Skeletal muscle satellite cell (primary cell): ENCODE results near the gene DTNB.

Experiments used
- H3K27me3 ChIP-seq: 2 replicates; pipeline ENCODE4 v1.7.0; 2013; ENCODE audit warnings: low read length; ENCODE audit not compliant: control insufficient read depth, insufficient read depth
- H3K36me3 ChIP-seq: 2 replicates; pipeline ENCODE4 v1.7.0; 2013; ENCODE audit warnings: mild to moderate bottlenecking, control low read depth, low read length; ENCODE audit not compliant: insufficient read depth
- H3K4me1 ChIP-seq: 2 replicates; pipeline ENCODE4 v1.7.0; 2013; ENCODE audit warnings: low read length; ENCODE audit not compliant: control insufficient read depth, insufficient read depth
- H3K4me2 ChIP-seq: 2 replicates; pipeline ENCODE4 v1.7.0; 2013; ENCODE audit warnings: mild to moderate bottlenecking, low read length
- H3K4me3 ChIP-seq: 2 replicates; pipeline ENCODE4 v1.7.0; 2013; ENCODE audit warnings: low read length
- H3K9ac ChIP-seq: 2 replicates; pipeline ENCODE4 v1.7.0; 2013; ENCODE audit warnings: mild to moderate bottlenecking, low read depth, low read length, moderate library complexity
- H3K9me3 ChIP-seq: replicated peaks from 2 replicates; pipeline ENCODE4 v1.7.0; 2013; ENCODE audit warnings: mild to moderate bottlenecking, control low read depth, low read length

The DTNB gene

DNA sequence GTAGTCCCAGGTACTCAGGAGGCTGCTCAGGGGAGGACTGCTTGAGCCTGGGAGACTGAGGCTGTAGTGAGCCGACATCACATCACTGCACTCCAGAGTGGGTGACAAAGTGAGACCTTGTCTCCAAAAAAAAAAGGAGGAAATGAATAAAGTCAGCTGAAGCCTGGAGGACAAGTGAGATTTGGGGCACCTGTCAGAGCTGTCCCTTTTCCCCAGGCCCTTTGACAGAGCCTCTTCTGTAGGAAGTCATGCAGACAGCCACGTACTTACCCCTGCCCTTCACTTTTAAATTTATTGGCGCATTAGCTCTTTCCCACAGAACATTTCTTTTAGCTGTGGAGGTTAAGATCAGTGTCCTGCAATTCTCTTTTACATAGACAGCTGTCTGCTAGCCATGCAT, 180.7 kb downstream of the DTNB start:
- Histone ChIP-seq H3K27me3 (no peaks in the 10 kb centered on the region), H3K9me3 (no peaks in the 10 kb centered on the region), H3K36me3 (no peaks in the 10 kb centered on the region), H3K4me1 (peaks cover 11% of the 10 kb centered on the region), H3K4me3 (no peak overlapping the region), H3K4me2 (no peak overlapping the region), H3K9ac (no peak overlapping the region)

DNA sequence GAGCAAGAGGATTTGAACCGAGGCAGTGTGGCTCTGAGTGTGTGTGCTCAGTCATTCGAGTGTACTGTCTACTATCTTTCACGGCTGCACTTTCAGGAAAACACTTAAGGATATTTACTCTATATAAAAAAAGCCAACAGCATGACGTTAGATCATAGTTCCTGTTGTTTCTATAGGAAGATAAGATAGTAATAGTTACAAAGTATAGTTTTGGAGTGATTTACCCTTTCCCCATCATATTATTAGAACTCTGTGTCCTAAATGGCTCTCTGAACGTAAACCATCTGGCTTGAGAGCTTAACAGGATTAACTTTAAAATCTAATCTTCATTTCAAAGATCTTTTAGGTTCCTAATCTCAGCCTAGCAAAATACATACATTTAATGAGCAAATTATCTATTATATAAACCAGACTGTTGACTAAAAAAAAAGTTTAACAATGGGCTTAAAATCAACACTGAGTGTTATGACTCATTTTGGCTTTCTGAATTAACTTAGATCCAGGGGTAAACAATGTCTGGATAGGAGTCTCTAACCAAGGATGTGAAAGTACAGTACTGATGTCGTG, 181.3 kb downstream of the DTNB start:
- no peaks in the 10 kb centered on the region for H3K9me3 ChIP-seq
- H3K27me3 ChIP-seq: no peaks in the 10 kb centered on the region
- H3K9ac ChIP-seq: no peak overlapping the region

DNA sequence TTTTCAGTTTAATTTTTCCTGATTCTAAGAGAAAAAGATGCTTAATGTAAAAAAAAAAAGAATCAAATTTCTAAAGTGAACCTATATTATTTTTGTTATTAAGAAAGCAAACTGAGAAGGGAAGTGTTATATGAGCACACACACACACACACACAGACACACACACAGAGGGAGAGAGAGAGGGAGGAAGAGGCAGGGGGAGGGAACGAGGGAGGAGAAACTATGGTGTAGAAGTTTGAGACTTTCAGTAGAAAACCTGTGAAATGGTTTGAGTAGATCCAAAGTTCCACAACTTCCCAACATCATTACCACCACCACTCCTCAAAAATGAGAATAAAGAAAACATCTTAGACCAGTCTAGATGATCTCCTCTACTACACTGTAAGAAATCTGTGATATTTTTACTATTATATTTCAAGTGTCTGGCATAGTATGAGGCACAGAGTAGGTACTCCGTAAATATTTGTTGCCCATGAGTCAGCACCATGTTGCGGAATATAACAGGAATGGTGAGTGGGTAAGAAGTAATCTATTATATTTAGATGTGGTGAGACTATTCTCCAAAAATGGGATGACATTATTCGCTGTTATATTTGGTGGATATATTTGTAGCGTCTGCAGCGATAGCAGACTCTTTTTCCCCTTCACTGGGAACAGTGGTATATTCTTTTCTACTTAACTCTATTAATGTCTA, 182.2 kb downstream of the DTNB start:
- no peak overlapping the region for H3K9ac ChIP-seq
- H3K36me3 ChIP-seq: no peaks in the 10 kb centered on the region
- H3K4me3 ChIP-seq: no peak overlapping the region
- no peaks in the 10 kb centered on the region for H3K27me3 ChIP-seq
- no peak overlapping the region for H3K4me2 ChIP-seq
- H3K9me3 ChIP-seq: no peaks in the 10 kb centered on the region
- peaks cover 11% of the 10 kb centered on the region for H3K4me1 ChIP-seq

More for the DNA sequence above, 181.3 kb downstream of the DTNB start:
- Histone ChIP-seq H3K36me3 (no peaks in the 10 kb centered on the region), H3K4me3 (no peak overlapping the region), H3K4me1 (peaks cover 11% of the 10 kb centered on the region), H3K4me2 (no peak overlapping the region)

DNA sequence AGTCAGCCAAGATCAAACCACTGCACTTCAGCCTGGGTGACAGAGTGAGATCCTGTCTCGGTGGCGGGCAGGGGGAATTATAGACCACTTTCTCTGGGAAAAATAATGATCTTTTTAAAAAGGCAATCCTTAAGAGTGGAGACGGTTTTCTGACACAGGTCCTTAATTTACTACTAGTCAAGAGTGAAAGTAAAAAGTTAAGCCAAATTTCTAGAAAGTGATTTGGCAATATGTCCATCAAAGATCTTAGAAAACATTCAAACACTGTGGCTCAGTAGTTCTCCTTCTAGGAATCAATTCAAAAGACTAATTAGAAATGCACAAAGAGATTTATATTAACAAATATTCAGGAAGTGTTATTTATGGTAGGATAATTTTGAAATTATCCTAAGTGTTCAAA, 183.2 kb downstream of the DTNB start:
- Histone ChIP-seq H3K36me3 (no peaks in the 10 kb centered on the region), H3K9ac (no peak overlapping the region), H3K4me1 (peaks cover 11% of the 10 kb centered on the region), H3K4me3 (no peak overlapping the region), H3K9me3 (no peaks in the 10 kb centered on the region), H3K27me3 (no peaks in the 10 kb centered on the region), H3K4me2 (no peak overlapping the region)

DNA sequence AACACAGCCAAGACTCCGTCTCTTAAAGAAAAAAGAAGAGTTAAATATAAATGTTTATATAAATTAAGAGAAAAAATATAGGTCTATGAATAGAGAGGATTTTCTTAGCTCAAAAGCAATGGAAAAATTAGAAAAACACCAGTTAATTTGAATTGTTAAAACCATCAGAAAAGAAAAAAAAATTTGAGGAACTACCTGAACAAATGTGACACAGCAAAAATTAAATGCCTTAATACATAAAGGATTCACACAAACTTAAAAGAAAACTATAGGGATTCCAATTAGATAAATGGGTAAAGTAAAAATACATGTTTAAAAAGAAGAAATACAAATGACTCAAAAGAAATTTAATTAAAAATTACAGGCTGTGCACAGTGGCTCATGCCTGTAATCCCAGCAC, 183.7 kb downstream of the DTNB start:
- no peak overlapping the region for H3K4me3 ChIP-seq
- H3K9ac ChIP-seq: no peak overlapping the region

DNA sequence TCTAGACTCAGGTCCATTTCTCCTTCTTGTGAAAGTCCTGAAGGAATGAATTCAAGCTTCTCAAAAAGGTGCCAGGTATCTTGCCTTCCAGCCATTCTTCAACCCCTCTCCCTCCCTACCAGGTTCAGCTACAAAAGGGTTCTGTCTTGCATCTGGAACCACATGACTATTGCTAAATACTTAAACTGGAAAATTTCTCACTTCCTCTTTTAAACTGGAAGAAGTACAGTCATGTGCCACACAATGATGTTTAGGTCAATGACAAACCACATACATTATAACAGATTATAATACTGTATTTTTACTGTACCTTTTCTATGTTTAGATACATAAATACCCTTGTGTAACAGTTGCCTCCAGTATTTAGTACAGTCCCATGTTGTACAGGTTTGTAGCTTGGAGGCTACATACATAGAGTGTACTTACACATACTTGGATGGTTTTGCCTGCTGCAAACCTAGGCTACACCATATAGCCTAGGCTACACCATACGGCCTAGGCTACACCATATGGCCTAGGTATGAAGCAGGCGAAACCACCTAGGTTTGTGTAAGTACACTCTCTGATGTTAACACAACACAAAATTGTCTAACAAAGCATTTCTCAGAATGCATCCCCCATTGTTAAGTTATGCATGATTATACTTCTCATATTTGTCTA, 189.6 kb downstream of the DTNB start:
- no peaks in the 10 kb centered on the region for H3K27me3 ChIP-seq
- H3K4me1 ChIP-seq: peaks cover 12% of the 10 kb centered on the region
- H3K36me3 ChIP-seq: no peaks in the 10 kb centered on the region

More for the DNA sequence above, 183.7 kb downstream of the DTNB start:
- Histone ChIP-seq H3K4me1 (peaks cover 11% of the 10 kb centered on the region), H3K9me3 (no peaks in the 10 kb centered on the region), H3K27me3 (no peaks in the 10 kb centered on the region), H3K36me3 (no peaks in the 10 kb centered on the region), H3K4me2 (no peak overlapping the region)

DNA sequence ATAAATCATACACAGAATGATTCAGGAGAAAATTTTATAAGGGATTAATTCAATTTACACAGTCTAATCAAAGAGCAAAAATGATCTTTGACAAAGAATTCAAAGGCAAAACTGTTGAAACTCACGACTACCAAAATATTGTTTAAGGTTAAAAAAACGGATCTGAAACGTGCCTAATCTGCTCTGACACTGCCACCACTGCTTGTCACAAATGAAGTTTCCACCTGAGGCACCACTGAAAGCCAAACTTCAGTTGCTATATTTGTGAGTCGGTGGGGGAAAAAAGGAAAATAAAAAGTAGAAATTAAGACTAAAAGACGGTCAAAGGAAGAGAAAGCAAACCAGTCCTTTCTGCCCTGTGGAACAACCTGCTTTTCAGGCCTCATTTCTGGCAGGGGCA, 191.0 kb downstream of the DTNB start:
- H3K4me1 ChIP-seq: peaks cover 12% of the 10 kb centered on the region
- H3K4me3 ChIP-seq: no peak overlapping the region

More for the DNA sequence above, 189.6 kb downstream of the DTNB start:
- Histone ChIP-seq H3K9ac (no peak overlapping the region), H3K4me2 (no peak overlapping the region), H3K9me3 (no peaks in the 10 kb centered on the region), H3K4me3 (no peak overlapping the region)

DNA sequence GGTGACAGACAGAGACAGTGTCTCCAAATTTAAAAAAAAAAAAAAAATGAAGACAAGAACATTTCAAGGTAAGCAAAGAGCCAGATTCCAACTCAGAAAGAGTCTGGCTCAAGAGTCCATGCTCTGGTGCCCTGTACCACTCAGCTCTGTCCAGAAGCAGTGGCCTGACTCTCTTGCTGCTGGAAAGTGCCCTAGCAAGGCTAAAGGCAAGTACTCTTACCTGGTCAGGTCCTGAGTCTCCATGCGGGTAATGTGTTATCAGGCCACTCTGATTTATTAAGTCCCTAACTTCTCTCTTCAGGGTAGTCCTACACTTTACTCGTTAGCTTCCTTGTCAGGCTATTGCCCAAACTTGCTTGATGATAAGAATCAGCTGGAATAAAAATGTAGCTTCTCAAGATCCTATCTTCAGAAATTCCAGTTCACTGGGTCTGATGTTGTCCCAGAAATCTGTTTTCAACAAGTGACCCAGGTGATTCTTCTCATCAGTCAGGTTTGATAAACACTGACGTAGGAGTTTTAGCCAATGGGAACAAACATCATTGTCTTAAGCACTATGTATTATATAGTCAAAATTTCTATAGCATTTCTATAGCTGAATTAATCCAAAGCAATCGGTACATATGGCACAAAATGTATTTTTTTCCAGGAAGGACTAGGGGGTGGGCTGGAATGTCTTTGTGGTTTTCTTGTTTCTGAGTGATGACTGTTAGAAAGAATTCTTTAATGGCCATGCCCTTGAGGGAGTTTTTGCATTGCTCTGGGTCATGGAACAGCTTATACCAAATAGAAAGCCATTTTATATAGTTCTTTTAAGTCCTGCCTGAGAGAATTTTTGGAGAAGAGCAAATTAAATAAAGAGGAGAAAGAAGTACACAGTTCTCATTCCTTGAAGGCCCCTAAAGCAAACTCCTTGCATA, 191.7 kb downstream of the DTNB start:
- Histone ChIP-seq H3K4me2 (no peak overlapping the region), H3K4me3 (no peak overlapping the region), H3K36me3 (no peaks in the 10 kb centered on the region), H3K27me3 (no peaks in the 10 kb centered on the region), H3K4me1 (peaks cover 12% of the 10 kb centered on the region), H3K9me3 (no peaks in the 10 kb centered on the region), H3K9ac (no peak overlapping the region)

More for the DNA sequence above, 191.0 kb downstream of the DTNB start:
- Histone ChIP-seq H3K9me3 (no peaks in the 10 kb centered on the region), H3K9ac (no peak overlapping the region), H3K4me2 (no peak overlapping the region), H3K36me3 (no peaks in the 10 kb centered on the region), H3K27me3 (no peaks in the 10 kb centered on the region)

GRCh38 chr2:25480561-25480960, 192.8 kb downstream of the DTNB start:
- Histone ChIP-seq H3K36me3 (no peaks in the 10 kb centered on the region), H3K27me3 (no peaks in the 10 kb centered on the region), H3K9me3 (no peaks in the 10 kb centered on the region), H3K4me1 (peaks cover 12% of the 10 kb centered on the region), H3K4me2 (no peak overlapping the region), H3K9ac (no peak overlapping the region), H3K4me3 (no peak overlapping the region)

- Histone ChIP-seq H3K9me3 (no peaks in the 10 kb centered on the region), H3K4me3 (no peak overlapping the region), H3K27me3 (no peaks in the 10 kb centered on the region)
Measured at GRCh38 chr2:25479761-25480160, 193.6 kb downstream of the DTNB start.

GRCh38 chr2:25478736-25479135, 194.6 kb downstream of the DTNB start:
- Histone ChIP-seq H3K4me2 (no peak overlapping the region), H3K4me3 (no peak overlapping the region), H3K9ac (no peak overlapping the region), H3K36me3 (no peaks in the 10 kb centered on the region), H3K4me1 (peaks cover 12% of the 10 kb centered on the region), H3K27me3 (no peaks in the 10 kb centered on the region), H3K9me3 (no peaks in the 10 kb centered on the region)

More at GRCh38 chr2:25479761-25480160, 193.6 kb downstream of the DTNB start:
- Histone ChIP-seq H3K9ac (no peak overlapping the region), H3K4me2 (no peak overlapping the region), H3K36me3 (no peaks in the 10 kb centered on the region), H3K4me1 (peaks cover 12% of the 10 kb centered on the region)
